AG04449 (cell line): ENCODE measurements around the gene DBNL.

Source experiments
- CTCF ChIA-PET: fragments of 350-600 bp; formaldehyde crosslinking; extraction: SDS; loops from one replicate; lab custom pipeline; 2021; ENCODE audit warnings: antibody characterized with exemption; lab: Yijun Ruan, JAX
- POLR2A ChIA-PET: fragments of 400-600, 350-600 bp; formaldehyde crosslinking; extraction: SDS; loops from one replicate; lab custom pipeline; 2020; ENCODE audit warnings: antibody characterized with exemption, inconsistent platforms; lab: Yijun Ruan, JAX
- DNase-seq: peaks from one replicate; pipeline ENCODE4 v3.0.0-alpha.2; 2010; ENCODE audit warnings: low read depth, low spot score
- H3K4me3 ChIP-seq: 2 replicates; pipeline ENCODE4 v1.5.1; 2011; ENCODE audit warnings: low read depth, mild to moderate bottlenecking, control low read depth, low read length
- CTCF ChIP-seq: IDR thresholded peaks from one replicate; pipeline ENCODE4 v1.5.1; 2011; ENCODE audit warnings: mild to moderate bottlenecking, moderate library complexity, low read length, control low read depth, inconsistent platforms; ENCODE audit not compliant: insufficient read depth; ENCODE audit errors: missing control alignments

The DBNL gene

GRCh38 chr7:44079331-44080021, 35.0 kb downstream of the DBNL start:
- DNase-seq, result no peak
- ChIA-PET CTCF (interaction anchor here (1.4 to 2.5 kb wide), 2 partner anchors 107 to 117 kb away, joined by 3 to 9 read pairs; no protein-coding TSS in a partner anchor), POLR2A (interaction anchor here (1.7 kb wide), 1 partner anchor 12 kb away, joined by 5 read pairs; no protein-coding TSS in a partner anchor)
- H3K4me3 ChIP-seq, result no peak overlapping the region
- TF ChIP-seq CTCF, result no peak

- H3K4me3 ChIP-seq, result no peak overlapping the region
- CTCF ChIA-PET, result interaction anchor here (1.1 to 2.5 kb wide), 7 partner anchors 8 to 121 kb away, joined by 3 to 12 read pairs (median 6); partner anchors contain the start of gene YKT6
Measured at GRCh38 chr7:44080118-44080517, 35.6 kb downstream of the DBNL start.

GRCh38 chr7:44080686-44081265, 36.3 kb downstream of the DBNL start:
- ChIA-PET POLR2A (interaction anchor here (1.5 to 1.7 kb wide), 2 partner anchors 14 to 22 kb away, joined by 3 to 5 read pairs; no protein-coding TSS in a partner anchor), CTCF (interaction anchor here (0.8 to 2.2 kb wide), 10 partner anchors 8 to 130 kb away, joined by 3 to 12 read pairs (median 4); partner anchors contain the start of gene YKT6)
- no peak for DNase-seq
- H3K4me3 ChIP-seq, result peak overlapping the region; percentile 8; the same call in 1 of the 2 replicates
- TF ChIP-seq CTCF, result no peak

More at GRCh38 chr7:44080118-44080517, 35.6 kb downstream of the DBNL start:
- POLR2A ChIA-PET, result interaction anchor here (1.7 kb wide), 1 partner anchor 13 kb away, joined by 5 read pairs; no protein-coding TSS in a partner anchor
- TF ChIP-seq CTCF, result no peak
- DNase-seq, result no peak

GRCh38 chr7:44081266-44081748, 36.8 kb downstream of the DBNL start:
- DNase-seq, result no peak
- ChIA-PET CTCF (interaction anchor here (0.8 to 2.2 kb wide), 9 partner anchors 9 to 130 kb away, joined by 3 to 12 read pairs (median 5); partner anchors contain the start of gene YKT6), POLR2A (interaction anchor here (1.5 kb wide), 1 partner anchor 21 kb away, joined by 3 read pairs; no protein-coding TSS in a partner anchor)
- H3K4me3 ChIP-seq, result peak overlapping the region; percentile 83
- TF ChIP-seq CTCF, result no peak

- DNase-seq, result peak; percentile 93
- CTCF ChIA-PET, result no interaction called here
- no peak for TF ChIP-seq CTCF
- peak overlapping the region; percentile 83 for H3K4me3 ChIP-seq
- POLR2A ChIA-PET, result no interaction called here
Measured at GRCh38 chr7:44082541-44083207, 38.2 kb downstream of the DBNL start.
